Caco-2 (cell line): ENCODE measurements around the gene TMEM132D. TPM values are rescaled to one million over a fixed set of nuclear protein-coding genes. Genes with fewer than 3 reads are reported as not detected.

Experiments
- BruUV-seq: library from RNA; stranded (reverse); fragments of 400-500 nt; replicated peaks from 2 replicates; lab custom pipeline; 2021; lab: Mats Ljungman, UMichigan
- CTCF ChIA-PET: fragments of 300-600 bp; sonication (Branson Sonifier 250); formaldehyde crosslinking; loops from one replicate; lab custom pipeline; 2022; ENCODE audit warnings: antibody characterized with exemption; lab: Charles Lee
- POLR2A ChIA-PET: fragments of 300-600 bp; sonication (Branson Sonifier 250); formaldehyde crosslinking; loops from one replicate; lab custom pipeline; 2022; ENCODE audit warnings: antibody characterized with exemption; lab: Charles Lee
- DNase-seq, 2 experiments: peaks; one replicate each; pipeline versions ENCODE4 v3.0.0 to v3.0.0-alpha.2; 2020 to 2022
- H3K27me3 ChIP-seq: replicated peaks from 2 replicates; pipeline ENCODE4 v1.6.0; 2011; ENCODE audit warnings: low read length; ENCODE audit not compliant: control insufficient read depth, insufficient read depth
- H3K36me3 ChIP-seq: 2 replicates; pipeline ENCODE4 v1.5.1; 2011; ENCODE audit warnings: low read length; ENCODE audit not compliant: control insufficient read depth, insufficient read depth
- H3K4me1 ChIP-seq: fragments of 250-450 bp; sonication (Bioruptor Pico); 2 replicates; pipeline ENCODE4 v1.5.1; 2020; ENCODE audit warnings: mild to moderate bottlenecking
- H3K4me3 ChIP-seq: 2 replicates; pipeline ENCODE4 v1.5.1; 2011; ENCODE audit warnings: low read depth, mild to moderate bottlenecking, control low read depth, low read length
- H3K9me3 ChIP-seq: fragments of 250-450 bp; sonication (Bioruptor Pico); 2 replicates; pipeline ENCODE4 v1.5.1; 2020; ENCODE audit warnings: mild to moderate bottlenecking, moderate library complexity
- H3K27ac Mint-ChIP-seq: one replicate; pipeline ENCODE4 v1.8.0; 2022; ENCODE audit warnings: mixed read lengths; ENCODE audit not compliant: unreplicated experiment
- H3K27me3 Mint-ChIP-seq: one replicate; pipeline ENCODE4 v1.8.0; 2022; ENCODE audit warnings: mixed read lengths; ENCODE audit not compliant: insufficient read depth, unreplicated experiment
- H3K36me3 Mint-ChIP-seq: one replicate; pipeline ENCODE4 v1.8.0; 2022; ENCODE audit warnings: mild to moderate bottlenecking, mixed read lengths; ENCODE audit not compliant: insufficient read depth, unreplicated experiment
- H3K4me1 Mint-ChIP-seq: one replicate; pipeline ENCODE4 v1.8.0; 2022; ENCODE audit warnings: low read depth, mixed read lengths; ENCODE audit not compliant: unreplicated experiment
- H3K4me3 Mint-ChIP-seq: one replicate; pipeline ENCODE4 v1.8.0; 2022; ENCODE audit warnings: mild to moderate bottlenecking, moderate library complexity, mixed read lengths; ENCODE audit not compliant: unreplicated experiment
- H3K9me3 Mint-ChIP-seq: one replicate; pipeline ENCODE4 v1.8.0; 2022; ENCODE audit warnings: mixed read lengths; ENCODE audit not compliant: unreplicated experiment
- intact Hi-C: fragments of 100-400 bp; cut with micrococcal nuclease; formaldehyde crosslinking; loops from one replicate; pipeline ENCODE4 v1.10.0; 2022; ENCODE audit not compliant: unreplicated experiment
- total RNA-seq: library from RNA; stranded (reverse); gene quantifications from 2 replicates; pipeline ENCODE4 v1.2.3, GENCODE V29; 2022
- TF ChIP-seq, protein P1 (sequence below), 2 experiments: fragments of 200-600 bp in 1 of 2; IDR thresholded peaks; 1 replicate in 1 of 2; 2 replicates in 1 of 2; pipeline versions ENCODE4 v1.5.1 to v1.8.0; 2011 to 2022; ENCODE audit warnings: antibody characterized with exemption in 1 of 2, control low read depth in 1 of 2, inconsistent platforms in 1 of 2, low read depth in 1 of 2, low read length in 1 of 2, mild to moderate bottlenecking in 1 of 2, moderate library complexity in 1 of 2; ENCODE audit not compliant: insufficient read depth in 1 of 2, severe bottlenecking in 1 of 2, unreplicated experiment in 1 of 2

TMEM132D gene
- total RNA-seq, 1 experiment from 2014 or later, result not detected

- POLR2A ChIA-PET, result no interaction called here
These were observed 76.5 kb downstream of the TMEM132D start for GRCh38 chr12:129827102-129827865.

GRCh38 chr12:129826273-129826672 is 77.6 kb downstream of the TMEM132D start:
- TF ChIP-seq, protein P1, sequence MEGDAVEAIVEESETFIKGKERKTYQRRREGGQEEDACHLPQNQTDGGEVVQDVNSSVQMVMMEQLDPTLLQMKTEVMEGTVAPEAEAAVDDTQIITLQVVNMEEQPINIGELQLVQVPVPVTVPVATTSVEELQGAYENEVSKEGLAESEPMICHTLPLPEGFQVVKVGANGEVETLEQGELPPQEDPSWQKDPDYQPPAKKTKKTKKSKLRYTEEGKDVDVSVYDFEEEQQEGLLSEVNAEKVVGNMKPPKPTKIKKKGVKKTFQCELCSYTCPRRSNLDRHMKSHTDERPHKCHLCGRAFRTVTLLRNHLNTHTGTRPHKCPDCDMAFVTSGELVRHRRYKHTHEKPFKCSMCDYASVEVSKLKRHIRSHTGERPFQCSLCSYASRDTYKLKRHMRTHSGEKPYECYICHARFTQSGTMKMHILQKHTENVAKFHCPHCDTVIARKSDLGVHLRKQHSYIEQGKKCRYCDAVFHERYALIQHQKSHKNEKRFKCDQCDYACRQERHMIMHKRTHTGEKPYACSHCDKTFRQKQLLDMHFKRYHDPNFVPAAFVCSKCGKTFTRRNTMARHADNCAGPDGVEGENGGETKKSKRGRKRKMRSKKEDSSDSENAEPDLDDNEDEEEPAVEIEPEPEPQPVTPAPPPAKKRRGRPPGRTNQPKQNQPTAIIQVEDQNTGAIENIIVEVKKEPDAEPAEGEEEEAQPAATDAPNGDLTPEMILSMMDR (IDR thresholded peaks at IDR 0.05; ENCODE audit: insufficient read depth in 1 of 2, low read depth in 1 of 2, low read length in 1 of 2, severe bottlenecking in 1 of 2, unreplicated experiment in 1 of 2), result no peak
- no peak for DNase-seq
- BruUV-seq, result no TSS peak
- Mint-ChIP-seq H3K27me3 (no peaks in the 10 kb centered on the region), H3K27ac (no peak overlapping the region), H3K4me3 (no peak overlapping the region), H3K4me1 (no peaks in the 10 kb centered on the region), H3K36me3 (peaks cover 12% of the 10 kb centered on the region), H3K9me3 (peaks cover 28% of the 10 kb centered on the region)
- intact Hi-C loops, result no loop called here
- Histone ChIP-seq H3K4me1 (no peaks in the 10 kb centered on the region), H3K9me3 (no peaks in the 10 kb centered on the region), H3K4me3 (no peak overlapping the region), H3K27me3 (no peaks in the 10 kb centered on the region), H3K36me3 (no peaks in the 10 kb centered on the region)
- ChIA-PET CTCF (no interaction called here), POLR2A (no interaction called here)

More at GRCh38 chr12:129827102-129827865, 76.5 kb downstream of the TMEM132D start:
- no peak for DNase-seq
- CTCF ChIA-PET, result no interaction called here
- Mint-ChIP-seq H3K27ac (no peak overlapping the region), H3K4me3 (no peak overlapping the region), H3K4me1 (no peaks in the 10 kb centered on the region), H3K27me3 (no peaks in the 10 kb centered on the region), H3K9me3 (peaks cover 19% of the 10 kb centered on the region), H3K36me3 (peaks cover 12% of the 10 kb centered on the region)
- Histone ChIP-seq H3K4me3 (no peak overlapping the region), H3K36me3 (no peaks in the 10 kb centered on the region), H3K4me1 (no peaks in the 10 kb centered on the region), H3K27me3 (no peaks in the 10 kb centered on the region), H3K9me3 (no peaks in the 10 kb centered on the region)
- intact Hi-C loops, result no loop called here
- TF ChIP-seq, protein P1 (IDR thresholded peaks at IDR 0.05; ENCODE audit: insufficient read depth in 1 of 2, low read depth in 1 of 2, low read length in 1 of 2, severe bottlenecking in 1 of 2, unreplicated experiment in 1 of 2), result no peak
- no TSS peak for BruUV-seq

DNA sequence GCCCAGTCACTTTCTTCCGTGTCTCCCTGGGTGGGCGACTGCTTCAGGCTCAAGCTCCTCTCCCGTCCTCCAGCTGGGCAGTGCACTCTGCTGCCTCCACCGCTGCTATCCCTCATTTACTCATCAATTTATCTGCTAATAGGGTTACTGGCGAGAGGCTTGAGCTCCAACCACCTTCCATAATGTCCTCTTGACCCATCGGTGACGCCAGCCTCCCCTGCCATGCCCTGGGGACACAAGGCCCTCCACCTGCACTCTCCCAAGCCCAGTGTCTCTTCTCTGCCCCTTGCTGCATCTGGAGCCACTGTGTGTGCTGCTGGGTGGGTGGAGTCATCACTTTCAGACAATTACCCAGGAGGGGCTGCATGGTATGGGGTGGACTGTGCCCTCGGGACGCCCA is 78.5 kb downstream of the TMEM132D start:
- POLR2A ChIA-PET, result no interaction called here
- H3K27me3 Mint-ChIP-seq, result no peaks in the 10 kb centered on the region
- no TSS peak for BruUV-seq

More for the DNA sequence above, 78.5 kb downstream of the TMEM132D start:
- intact Hi-C loops, result no loop called here
- Mint-ChIP-seq H3K36me3 (peaks cover 8% of the 10 kb centered on the region), H3K27ac (no peak overlapping the region), H3K4me3 (no peak overlapping the region), H3K9me3 (peaks cover 28% of the 10 kb centered on the region), H3K4me1 (no peaks in the 10 kb centered on the region)
- Histone ChIP-seq H3K9me3 (no peaks in the 10 kb centered on the region), H3K4me1 (no peaks in the 10 kb centered on the region), H3K36me3 (no peaks in the 10 kb centered on the region), H3K4me3 (no peak overlapping the region), H3K27me3 (no peaks in the 10 kb centered on the region)
- CTCF ChIA-PET, result interaction anchor here (0.6 kb wide), 1 partner anchor 70 kb away, joined by 4 read pairs; no protein-coding TSS in a partner anchor
- DNase-seq, result no peak
- TF ChIP-seq, protein P1 (IDR thresholded peaks at IDR 0.05; ENCODE audit: insufficient read depth in 1 of 2, low read depth in 1 of 2, low read length in 1 of 2, severe bottlenecking in 1 of 2, unreplicated experiment in 1 of 2), result no peak
